Esophagus mucosa (tissue), 1 donor: ENCODE measurements around the gene MOB4. TPM values are rescaled to one million over a fixed set of nuclear protein-coding genes. Genes with fewer than 3 reads are reported as not detected.
"Not testable (repeated sequence)": the region's sequence is repeated elsewhere in the genome, so short reads cannot be mapped to it uniquely, and the experiment has no call there.

Experiments used
- ATAC-seq: fragments of 200-7000 bp; cut with Tn5 transposase; one replicate; pipeline ENCODE4 v1.9.1; 2020
- total RNA-seq: library from RNA; stranded (reverse); gene quantifications from one replicate; pipeline ENCODE4 v1.2.4, GENCODE V29; 2023
- donor health status: DM: yes; HTN: yes; CAD: no.

Gene MOB4
- total RNA-seq, 1 donor from 2014 or later, result 17.5 TPM

GRCh38 chr2:197514754-197515153 is 1.1 kb upstream of the MOB4 start:
- ATAC-seq, result no peak

GRCh38 chr2:197515315-197515738 is 539 bp upstream of the MOB4 start:
- no peak for ATAC-seq

- ATAC-seq, result peak; percentile 65
These were observed 511 bp downstream of the MOB4 start for GRCh38 chr2:197516393-197516761.

GRCh38 chr2:197517150-197517549 is 1.3 kb downstream of the MOB4 start:
- no peak for ATAC-seq

GRCh38 chr2:197538412-197538811 is 22.5 kb downstream of the MOB4 start:
- ATAC-seq, result no peak

GRCh38 chr2:197539734-197540133 is 23.9 kb downstream of the MOB4 start:
- no peak for ATAC-seq

- no peak for ATAC-seq
These were observed 27.3 kb downstream of the MOB4 start for GRCh38 chr2:197543206-197543605.

- ATAC-seq, result no peak
These were observed 31.5 kb downstream of the MOB4 start for GRCh38 chr2:197547163-197547900.

- ATAC-seq, result no peak
These were observed 32.7 kb downstream of the MOB4 start for GRCh38 chr2:197548582-197548981.

GRCh38 chr2:197551260-197551659 is 35.4 kb downstream of the MOB4 start:
- not testable (repeated sequence) for ATAC-seq

GRCh38 chr2:197555467-197555866 is 39.6 kb downstream of the MOB4 start:
- no peak for ATAC-seq

GRCh38 chr2:197556456-197556855 is 40.6 kb downstream of the MOB4 start:
- no peak for ATAC-seq

- no peak for ATAC-seq
These were observed 42.5 kb downstream of the MOB4 start for GRCh38 chr2:197558393-197558792.

- ATAC-seq, result no peak
These were observed 43.8 kb downstream of the MOB4 start for GRCh38 chr2:197559681-197560080.

- ATAC-seq, result no peak
These were observed 44.3 kb downstream of the MOB4 start for GRCh38 chr2:197560146-197560665.

- ATAC-seq, result peak; percentile 25
These were observed 55.9 kb downstream of the MOB4 start for GRCh38 chr2:197571627-197572271.

GRCh38 chr2:197573608-197574007 is 57.7 kb downstream of the MOB4 start:
- ATAC-seq, result no peak

- ATAC-seq, result no peak
These were observed 60.1 kb downstream of the MOB4 start for GRCh38 chr2:197575987-197576386.

- no peak for ATAC-seq
These were observed 60.8 kb downstream of the MOB4 start for GRCh38 chr2:197576631-197577030.

- ATAC-seq, result no peak
These were observed 61.6 kb downstream of the MOB4 start for GRCh38 chr2:197577446-197577845.

- not testable (repeated sequence) for ATAC-seq
These were observed 62.4 kb downstream of the MOB4 start for GRCh38 chr2:197578294-197578693.

- not testable (repeated sequence) for ATAC-seq
These were observed 64.3 kb downstream of the MOB4 start for GRCh38 chr2:197580166-197580565.

- not testable (repeated sequence) for ATAC-seq
These were observed 71.4 kb downstream of the MOB4 start for GRCh38 chr2:197587255-197587654.
